NOMO-1 (cell line): ENCODE data around the gene MRPL50.

ENCODE experiments used
- DNase-seq, 2 experiments: peaks; one replicate each; lab custom pipeline; 2025; ENCODE audit not compliant: unreplicated experiment in 2 of 2; lab: John Stamatoyannopoulos, UW

MRPL50 gene

DNA sequence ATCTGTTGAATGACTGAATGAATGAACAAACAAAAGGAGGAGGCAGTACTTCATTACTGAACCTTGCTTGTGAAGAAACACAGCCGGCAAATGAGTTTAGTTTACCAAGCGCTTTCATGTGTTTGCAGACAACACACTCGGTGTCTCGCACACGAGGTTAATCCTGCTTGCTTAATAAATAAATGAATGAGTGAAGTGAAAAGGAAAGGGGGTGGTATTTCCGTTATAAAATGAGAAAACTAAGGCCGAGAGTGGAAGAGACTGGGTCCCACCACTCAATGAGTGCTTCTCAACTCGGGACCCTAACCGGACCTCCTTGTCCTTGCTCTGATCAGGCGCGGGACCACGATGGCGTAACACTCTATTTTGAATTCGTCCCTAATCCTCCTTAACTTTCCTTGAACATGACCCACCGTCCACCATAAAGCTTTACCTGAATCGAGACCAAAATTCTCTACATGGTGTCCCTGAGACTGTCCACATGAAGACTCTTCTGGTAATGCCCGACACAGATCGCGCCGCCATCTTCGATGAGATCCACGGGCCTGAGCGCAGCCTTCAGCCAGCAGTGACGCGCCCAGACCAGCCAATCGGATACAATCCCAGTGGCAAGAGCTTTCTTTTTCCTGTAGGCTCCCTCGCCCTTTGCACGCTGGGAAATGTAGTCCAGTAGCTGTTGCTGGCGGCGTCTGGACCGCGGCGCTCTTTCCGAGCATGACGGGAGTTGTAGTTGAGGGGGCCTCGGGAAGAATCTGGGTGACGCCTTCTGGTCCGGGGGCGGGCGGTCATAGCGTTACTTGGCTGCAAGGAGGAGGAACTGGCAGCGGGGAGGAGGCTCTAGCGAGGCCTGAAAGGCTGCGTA is at the start of gene MRPL50, which contains the start of gene ZNF189:
Gene MRPL50 (minus strand): TSS at position 551 of the 862 bp plus-strand sequence. CDS start 26 bp downstream, at position 525.
Gene ZNF189 (plus strand): TSS at position 784 of the 862 bp plus-strand sequence. CDS start 306 bp downstream, outside the sequence.
- DNase-seq, result peak; percentile 98 to 99

DNA sequence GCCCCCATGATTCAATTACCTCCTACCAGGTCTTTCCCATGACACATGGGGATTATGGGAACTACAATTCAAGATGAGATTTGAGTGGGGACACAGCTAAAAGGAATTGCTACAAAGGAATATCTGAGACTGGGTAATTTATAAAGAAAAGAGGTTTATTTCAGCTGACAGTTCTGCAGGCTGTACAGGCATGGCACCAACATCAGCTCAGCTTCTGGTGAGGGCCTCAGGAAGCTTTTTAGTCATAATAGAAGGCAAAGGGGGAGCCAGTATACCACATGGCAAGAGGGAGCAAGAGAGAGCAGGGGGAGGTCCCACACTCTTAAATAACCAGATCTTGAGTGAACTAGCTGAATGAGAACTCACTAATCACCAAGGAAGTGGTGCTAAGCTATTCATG is 48.3 kb upstream of the MRPL50 start:
- no peak for DNase-seq

DNA sequence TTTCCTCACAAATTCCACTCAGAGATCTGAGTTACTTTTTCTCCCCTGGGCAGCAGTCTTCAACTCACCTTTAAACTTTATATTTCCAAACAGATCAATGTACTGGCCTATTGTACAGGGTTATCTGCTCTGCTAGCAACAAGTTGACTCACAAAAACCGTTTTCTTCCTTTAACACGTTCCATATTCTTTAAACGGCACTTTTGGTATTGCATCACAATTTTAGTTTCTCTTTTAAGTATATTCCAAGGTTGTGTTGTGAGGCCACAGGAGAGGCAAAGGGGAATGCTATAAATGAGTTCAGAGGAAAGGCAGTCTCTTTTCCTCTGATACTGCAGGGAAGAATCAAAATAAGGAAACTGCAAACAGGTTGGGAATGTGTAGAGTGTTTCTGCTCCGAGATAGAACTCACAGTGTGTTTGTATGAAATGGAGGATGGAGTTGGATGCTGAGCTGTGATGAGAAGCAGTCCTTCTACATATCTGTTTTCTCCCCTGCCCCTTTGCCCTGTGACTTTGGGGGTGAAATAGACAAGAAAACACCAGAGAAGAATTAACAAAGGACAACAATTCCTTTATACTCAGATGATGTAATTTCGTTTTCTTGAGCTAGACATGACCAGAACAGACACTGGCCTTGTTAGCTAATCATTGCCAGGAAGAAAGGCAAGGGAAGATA is 47.1 kb upstream of the MRPL50 start:
- peak; percentile 2 to 35 for DNase-seq

DNA sequence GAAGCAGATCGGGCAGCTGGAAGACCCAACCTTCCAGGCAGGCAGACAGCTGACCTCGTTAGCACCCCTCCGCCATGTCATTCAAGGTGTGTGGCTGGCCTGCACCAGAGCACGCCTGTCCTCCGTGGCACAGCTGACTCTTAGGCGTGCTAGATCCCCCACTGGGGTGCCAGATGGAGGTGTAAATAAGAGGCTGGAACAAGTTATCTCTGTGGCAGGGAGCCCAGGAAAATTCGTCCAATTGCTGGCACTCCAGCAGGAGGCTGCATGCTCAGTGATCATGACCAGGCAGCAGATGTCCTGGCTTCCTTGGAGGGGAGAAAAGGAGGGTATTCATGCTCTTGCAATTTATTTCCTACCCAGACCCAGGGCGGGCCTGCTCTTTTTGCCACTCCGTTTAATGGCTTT is 45.0 kb upstream of the MRPL50 start:
- no peak for DNase-seq

DNA sequence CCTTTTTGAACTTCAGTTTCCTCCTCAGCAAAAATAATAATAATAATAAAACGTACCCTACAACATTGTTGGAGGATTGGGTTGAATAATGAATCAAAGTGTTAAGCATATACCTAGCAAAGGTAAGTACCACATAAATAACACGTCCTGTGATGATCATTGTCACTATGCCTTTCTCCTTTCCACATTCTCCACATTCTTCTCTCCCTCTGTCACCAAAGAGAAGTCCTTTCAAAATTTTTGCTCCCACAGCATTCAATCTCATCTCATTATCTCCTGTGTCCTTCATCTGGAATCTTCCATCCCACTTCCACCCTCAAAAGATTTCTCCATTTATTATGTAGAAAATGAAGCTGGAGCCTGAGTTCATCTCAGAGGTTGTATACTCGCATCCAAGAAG is 44.3 kb upstream of the MRPL50 start:
- no peak for DNase-seq

DNA sequence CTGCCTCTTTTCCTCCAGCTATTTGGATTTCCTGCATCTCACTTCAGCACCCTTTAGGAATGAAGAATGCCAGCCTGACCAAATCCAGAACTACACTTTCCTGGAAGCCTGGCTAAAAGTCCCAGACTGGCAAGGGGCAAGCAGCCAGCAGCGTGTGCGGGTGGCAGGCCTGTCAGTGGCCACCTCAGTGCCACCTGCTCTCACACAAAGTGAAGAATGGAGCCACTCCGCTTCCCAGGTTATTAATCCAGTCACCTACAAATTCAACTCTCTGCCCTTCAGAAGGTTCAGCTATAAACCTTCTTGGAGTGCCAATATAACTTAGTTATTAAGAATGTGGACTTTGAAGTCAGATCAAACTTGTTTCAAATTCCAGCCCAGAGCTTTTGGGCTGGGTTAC is 43.9 kb upstream of the MRPL50 start:
- no peak for DNase-seq

DNA sequence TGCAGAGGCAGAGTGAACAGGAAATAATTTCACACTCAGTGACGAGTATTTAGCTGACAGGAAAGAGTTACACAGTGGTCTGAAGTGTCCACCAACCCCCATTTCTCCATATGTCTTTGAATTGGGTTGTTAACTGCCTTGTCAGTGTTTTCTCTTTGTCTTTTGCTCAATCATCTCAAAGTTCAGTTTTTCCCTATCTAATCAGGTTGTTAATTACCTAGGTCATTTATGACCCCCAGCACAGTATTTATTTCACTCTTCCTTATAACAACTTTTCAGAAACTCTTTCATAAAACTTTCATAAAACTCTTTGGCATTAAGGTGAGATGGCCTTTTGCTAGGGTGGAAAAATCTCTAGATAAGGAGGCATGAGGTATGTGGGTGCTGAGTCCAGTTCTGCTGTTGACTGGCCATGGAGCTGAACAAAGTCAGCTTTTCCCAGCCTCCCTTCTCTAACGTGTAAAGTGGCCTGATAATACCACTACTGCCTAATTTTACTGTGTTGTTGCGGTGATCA is 42.4 kb upstream of the MRPL50 start:
- no peak for DNase-seq

DNA sequence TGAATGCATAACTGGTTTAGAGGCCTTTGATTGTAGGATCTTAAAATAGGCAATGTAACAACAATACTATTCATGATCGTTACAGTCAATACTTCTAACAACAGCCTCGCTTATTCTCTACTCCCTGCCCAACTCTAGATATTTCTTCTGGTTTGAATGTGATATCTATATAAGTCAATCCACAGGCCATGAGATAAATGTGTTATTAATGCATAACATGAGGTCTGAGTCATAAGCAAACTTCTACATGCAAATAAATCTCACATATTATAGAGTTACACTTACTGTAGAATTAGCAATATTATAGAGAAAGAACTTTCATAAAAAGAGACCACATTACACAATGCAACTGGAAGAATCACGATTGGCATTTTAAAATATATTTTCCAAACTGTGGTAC is 40.1 kb upstream of the MRPL50 start:
- DNase-seq, result no peak

DNA sequence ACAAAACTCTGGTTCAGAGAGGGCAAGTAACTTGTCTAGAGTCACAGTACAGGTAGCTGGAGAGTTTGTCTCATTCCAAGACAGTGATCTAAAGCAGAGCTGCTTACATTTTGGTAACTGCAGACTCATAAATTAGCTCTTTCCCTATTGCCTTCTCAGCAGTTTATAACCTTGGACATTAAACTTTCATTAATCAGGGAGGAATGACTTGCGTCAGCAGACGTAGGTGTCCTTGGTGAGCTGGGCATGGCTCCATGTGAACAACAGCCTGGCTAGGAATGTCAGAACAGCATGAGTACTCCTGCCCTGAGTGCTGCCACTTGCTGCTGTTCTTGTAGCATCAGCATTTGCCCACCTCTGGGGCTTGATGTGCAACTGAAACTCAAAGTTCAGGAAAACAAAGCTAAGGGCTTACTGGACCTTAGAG is 39.4 kb upstream of the MRPL50 start:
- no peak for DNase-seq

DNA sequence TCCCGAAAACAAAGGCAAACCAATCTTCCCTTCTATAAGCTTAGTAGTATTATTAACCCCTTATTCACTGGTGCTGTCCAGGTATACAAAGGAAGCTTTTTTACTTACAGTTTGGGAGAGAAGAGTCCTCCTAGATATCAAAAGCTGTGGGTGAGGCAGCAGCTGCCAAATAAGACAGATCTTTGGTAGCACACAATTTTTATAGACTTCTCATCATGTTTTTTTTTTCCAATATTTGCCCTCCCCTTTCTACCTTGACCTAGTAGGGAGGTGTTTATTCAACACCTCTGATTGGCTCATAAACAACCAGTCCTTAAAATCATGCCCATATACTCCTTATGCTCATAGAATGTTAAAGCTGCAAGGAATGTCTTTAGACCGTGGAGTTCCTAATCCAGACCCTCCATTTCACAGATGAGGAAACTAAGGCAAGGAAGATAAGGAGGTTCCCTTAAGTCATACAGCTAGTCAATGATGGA is 37.2 kb upstream of the MRPL50 start, which contains the start of gene ALDOB:
Gene ALDOB (minus strand): TSS at position 174 of the 479 bp plus-strand sequence. CDS start 4,887 bp downstream, outside the sequence.
- DNase-seq, result no peak

DNA sequence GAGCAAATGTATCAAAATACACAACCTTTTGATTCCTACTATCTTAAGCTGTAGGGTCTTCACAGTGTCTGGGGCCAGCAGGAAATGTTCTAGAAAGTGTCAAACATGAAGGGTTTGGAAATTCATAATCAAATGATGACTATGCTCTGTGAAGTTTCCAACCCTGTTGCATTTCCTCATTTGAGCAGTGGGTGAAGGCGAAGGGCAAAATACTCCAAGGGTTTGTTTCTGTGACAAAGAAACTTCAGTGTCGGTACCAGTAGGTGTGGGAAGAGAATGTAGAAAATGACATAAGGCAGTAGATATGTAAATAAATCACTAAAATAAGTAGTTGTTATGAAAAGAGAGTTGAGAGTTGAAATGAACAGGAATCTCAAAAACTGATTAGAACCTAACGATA is 36.6 kb upstream of the MRPL50 start:
- no peak for DNase-seq

DNA sequence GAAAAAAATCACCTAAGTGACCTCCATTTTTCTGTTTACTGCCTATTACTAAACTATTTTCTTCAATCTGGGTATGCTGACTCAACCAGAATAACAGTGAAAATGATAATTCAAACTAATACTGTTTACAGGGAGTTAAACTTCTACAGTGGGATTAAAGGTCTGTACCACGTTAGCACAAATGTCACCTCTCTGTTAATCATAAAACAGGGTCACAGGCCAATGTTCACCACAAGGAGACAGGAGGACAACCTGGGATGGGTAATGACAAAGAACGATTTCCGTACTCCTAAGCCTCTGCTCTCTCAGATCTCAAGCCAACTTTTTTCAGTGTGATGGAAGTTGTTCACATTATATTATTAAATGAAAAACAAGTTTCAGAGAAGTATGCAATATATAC is 34.8 kb upstream of the MRPL50 start:
- no peak for DNase-seq

DNA sequence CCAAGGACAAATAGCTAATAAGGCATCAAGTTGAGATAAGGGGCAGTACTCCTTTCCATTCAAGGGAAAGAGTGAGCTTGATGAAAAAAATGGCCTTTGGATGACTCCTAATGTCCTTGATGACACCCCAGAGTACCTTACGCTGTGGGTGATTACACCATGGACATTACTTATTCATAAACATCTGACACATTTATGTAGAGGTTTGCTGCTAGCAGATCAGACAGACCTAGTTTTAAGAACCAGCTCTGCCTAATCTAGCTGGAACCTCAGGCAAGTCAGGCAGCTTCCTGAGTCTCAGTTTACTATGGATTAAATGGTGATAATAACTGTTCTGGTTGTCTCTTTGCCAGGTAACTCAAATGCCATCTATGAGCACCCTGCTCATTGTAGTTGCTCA is 34.3 kb upstream of the MRPL50 start:
- no peak for DNase-seq

DNA sequence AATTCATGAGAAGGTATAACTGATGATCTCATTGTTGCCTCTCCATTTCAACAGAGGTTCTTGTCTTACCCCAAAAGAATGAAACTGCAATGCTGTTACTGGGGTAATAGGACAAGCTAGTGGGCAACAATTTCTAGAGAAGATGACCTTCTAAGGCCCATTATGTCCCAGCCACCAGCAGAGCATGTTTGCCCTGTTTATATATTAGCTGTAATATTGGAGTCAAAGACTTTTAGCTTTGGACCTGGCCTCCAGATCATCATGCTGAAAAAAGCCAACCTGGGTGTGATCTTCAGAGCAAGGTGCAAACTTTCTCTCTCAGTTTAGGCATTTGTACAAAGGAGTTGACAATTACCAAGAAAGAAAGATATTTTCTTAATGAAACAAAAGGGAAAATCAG is 33.8 kb upstream of the MRPL50 start:
- DNase-seq, result no peak

DNA sequence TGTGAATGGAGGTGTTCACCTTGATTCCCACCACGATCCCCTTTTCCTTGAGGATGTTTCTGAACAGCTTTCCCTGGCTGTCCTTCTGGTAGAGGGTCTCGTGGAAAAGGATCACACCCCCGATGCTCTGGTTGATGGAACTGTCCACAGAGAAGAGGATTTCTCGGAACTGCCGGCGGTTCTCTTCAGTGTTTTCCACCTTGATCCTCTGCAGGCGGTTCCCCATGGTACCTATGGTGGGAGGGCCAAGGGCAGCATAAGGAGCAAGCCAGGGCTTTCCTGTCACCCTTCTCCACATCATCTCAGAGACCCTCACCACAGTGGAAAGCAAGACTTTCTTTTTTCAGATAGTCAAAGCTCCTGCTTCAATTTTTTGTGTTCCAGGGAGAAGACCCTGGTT is 31.3 kb upstream of the MRPL50 start:
- no peak for DNase-seq

DNA sequence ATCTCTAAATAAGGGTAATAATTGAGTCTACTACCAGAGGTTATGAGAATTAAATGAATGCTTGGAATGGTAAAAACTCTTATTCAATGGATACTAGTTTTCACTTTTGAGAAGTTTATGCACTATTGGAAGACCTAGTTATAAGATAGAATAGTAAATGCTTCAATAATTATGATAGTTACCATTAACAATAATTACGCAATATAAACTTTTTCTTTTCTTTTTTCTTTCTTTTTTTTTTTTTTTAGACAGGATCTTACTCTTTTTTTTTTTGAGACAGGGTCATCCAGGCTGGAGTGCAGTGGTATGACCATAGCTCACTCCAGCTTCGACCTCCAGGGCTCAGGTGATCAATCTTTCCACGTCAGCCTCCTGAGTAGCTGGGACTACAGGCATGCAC is 30.5 kb upstream of the MRPL50 start:
- DNase-seq, result no peak

DNA sequence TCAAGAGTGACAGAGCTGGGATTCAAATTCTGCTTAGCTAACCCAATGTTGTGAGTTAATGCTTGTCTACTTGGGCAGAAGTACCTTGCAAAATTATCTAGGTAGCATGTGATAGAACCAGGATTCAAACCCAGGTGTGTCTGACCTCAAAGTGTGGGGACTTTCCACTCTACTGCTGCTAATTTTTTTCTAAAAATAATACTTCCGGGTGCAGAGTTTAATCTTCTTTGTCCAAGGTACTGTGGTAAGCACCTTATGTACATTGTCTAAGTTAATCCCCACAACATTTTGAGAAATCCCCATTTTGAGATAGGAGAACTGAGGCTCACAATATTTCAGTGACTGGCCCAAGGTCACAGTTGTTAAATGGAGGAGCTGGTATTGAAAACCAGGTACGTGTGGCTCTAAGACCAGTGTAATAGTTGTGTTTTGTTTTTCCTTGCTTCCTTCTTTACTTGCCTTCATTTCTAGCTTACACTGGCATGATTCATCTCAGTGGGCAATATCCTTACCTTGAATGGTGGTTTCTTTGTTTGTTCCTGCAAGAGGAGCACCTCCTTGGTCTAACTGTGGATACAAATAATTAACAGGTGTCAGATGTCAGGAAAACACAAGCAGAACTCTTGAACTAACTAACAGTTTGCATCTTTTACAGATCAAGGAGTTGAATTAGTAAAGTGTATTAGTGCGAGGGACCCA is 29.7 kb upstream of the MRPL50 start:
- no peak for DNase-seq

DNA sequence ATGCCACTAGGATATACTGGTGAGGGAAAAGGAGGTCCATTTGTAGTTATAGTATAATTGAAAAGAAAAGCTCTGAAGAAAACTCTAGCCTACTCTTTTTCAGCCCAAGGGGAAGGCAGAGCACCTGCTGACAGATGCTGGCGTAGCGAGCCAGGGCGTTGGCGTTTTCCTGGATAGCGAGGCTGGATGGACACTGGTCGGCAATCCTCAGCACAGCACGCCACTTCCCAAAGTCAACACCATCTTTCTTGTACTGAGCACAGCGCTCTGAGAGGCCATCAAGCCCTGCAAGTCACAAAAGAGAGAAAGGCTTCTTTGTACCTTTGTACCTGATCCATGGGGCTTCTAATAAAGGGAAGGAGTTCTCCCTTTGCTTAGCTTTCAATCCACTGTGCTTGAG is 28.9 kb upstream of the MRPL50 start:
- DNase-seq, result no peak

DNA sequence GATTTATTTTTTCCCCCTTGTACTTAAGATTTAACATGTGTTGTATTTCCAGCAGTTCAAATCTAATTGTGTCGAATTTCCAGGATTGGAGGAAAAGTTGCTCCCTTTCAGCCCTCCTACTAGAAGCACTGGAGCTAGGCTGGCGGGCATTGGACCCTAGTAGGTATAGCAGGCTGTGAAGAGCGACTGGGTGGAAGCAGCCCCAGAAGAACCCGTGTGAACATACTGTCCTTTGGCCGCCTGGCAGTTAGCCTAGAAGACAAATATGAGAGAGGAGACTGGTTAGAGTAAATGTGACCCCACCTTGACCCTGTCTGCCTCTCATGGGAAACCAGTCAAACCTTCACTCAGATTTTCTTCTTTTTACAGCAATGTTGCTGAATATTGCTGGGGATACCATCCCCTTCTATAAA is 23.2 kb upstream of the MRPL50 start:
- DNase-seq, result no peak

DNA sequence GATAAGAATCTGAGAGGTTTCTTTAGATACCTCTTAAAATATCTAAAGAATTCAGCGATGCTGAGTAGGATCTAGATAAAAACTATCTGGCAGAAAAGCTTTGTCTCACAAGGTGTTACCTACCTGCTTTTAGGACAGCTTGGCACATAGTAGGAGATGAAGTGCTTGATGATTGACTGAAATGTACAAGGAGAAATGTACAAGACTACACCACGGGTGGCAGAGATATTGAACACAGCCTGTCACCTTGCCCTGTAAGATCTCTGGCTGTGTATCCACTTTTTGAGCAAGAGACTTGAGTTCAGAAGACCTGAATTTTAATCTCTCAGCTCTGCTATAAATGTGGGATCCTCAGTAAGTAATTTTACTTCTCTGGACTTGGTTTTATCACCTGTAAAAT is 21.4 kb upstream of the MRPL50 start:
- DNase-seq, result no peak
